Measurements from ENCODE around the gene TBC1D14. TPM values are rescaled to one million over a fixed set of nuclear protein-coding genes. Genes with fewer than 3 reads are reported as not detected.

The TBC1D14 gene
- total RNA-seq, 2 experiments from 2014 or later: 39.4 to 39.8 TPM

- no peak for DNase-seq
- peaks cover 29% of the 10 kb centered on the region for H3K36me3 Mint-ChIP-seq (ENCODE audit: low read depth)
- ATAC-seq: no peak
- no peaks in the 10 kb centered on the region for H3K4me1 Mint-ChIP-seq (ENCODE audit: low read depth)
- POLR2A ChIA-PET: no interaction called here
- CTCF ChIA-PET: interaction anchor here (1.2 kb wide), 1 partner anchor 15 kb away, joined by 3 read pairs; no protein-coding TSS in a partner anchor
- H3K27ac Mint-ChIP-seq: no peak overlapping the region
- H3K27me3 Mint-ChIP-seq (ENCODE audit: low read depth): no peaks in the 10 kb centered on the region
- no peaks in the 10 kb centered on the region for H3K9me3 Mint-ChIP-seq (ENCODE audit: insufficient read depth)
- H3K4me3 Mint-ChIP-seq: no peak overlapping the region
These were observed 122.2 kb downstream of the TBC1D14 start for GRCh38 chr4:7031558-7032449.

GRCh38 chr4:7032596-7032995 is 123.0 kb downstream of the TBC1D14 start:
- ATAC-seq (no peak), DNase-seq (no peak)
- no peaks in the 10 kb centered on the region for H3K27me3 Mint-ChIP-seq (ENCODE audit: low read depth)
- no peaks in the 10 kb centered on the region for H3K9me3 Mint-ChIP-seq (ENCODE audit: insufficient read depth)
- H3K4me1 Mint-ChIP-seq (ENCODE audit: low read depth): no peaks in the 10 kb centered on the region
- ChIA-PET CTCF (no interaction called here), POLR2A (no interaction called here)
- H3K4me3 Mint-ChIP-seq: no peak overlapping the region
- H3K27ac Mint-ChIP-seq: no peak overlapping the region
- peaks cover 25% of the 10 kb centered on the region for H3K36me3 Mint-ChIP-seq (ENCODE audit: low read depth)

GRCh38 chr4:7034262-7035081 is 124.8 kb downstream of the TBC1D14 start:
- Mint-ChIP-seq H3K4me1 (ENCODE audit: low read depth) (no peaks in the 10 kb centered on the region), H3K27ac (no peak overlapping the region), H3K27me3 (ENCODE audit: low read depth) (no peaks in the 10 kb centered on the region), H3K36me3 (ENCODE audit: low read depth) (peaks cover 13% of the 10 kb centered on the region), H3K4me3 (no peak overlapping the region), H3K9me3 (ENCODE audit: insufficient read depth) (no peaks in the 10 kb centered on the region)
- ATAC-seq: no peak
- ChIA-PET CTCF (interaction anchor here (1.2 kb wide), 1 partner anchor 9 kb away, joined by 6 read pairs; the partner anchor contains the start of gene TADA2B), POLR2A (no interaction called here)
- DNase-seq: no peak

- ATAC-seq (no peak), DNase-seq (no peak)
- Mint-ChIP-seq H3K4me3 (no peak overlapping the region), H3K27me3 (ENCODE audit: low read depth) (peaks cover 12% of the 10 kb centered on the region), H3K4me1 (ENCODE audit: low read depth) (peaks cover 7% of the 10 kb centered on the region), H3K27ac (no peak overlapping the region), H3K9me3 (ENCODE audit: insufficient read depth) (no peaks in the 10 kb centered on the region), H3K36me3 (ENCODE audit: low read depth) (peaks cover under 1% of the 10 kb centered on the region)
- POLR2A ChIA-PET: no interaction called here
- CTCF ChIA-PET: interaction anchor here (1.0 to 1.4 kb wide), 2 partner anchors 31 to 62 kb away, joined by 3 read pairs; partner anchors contain the start of gene GRPEL1
These were observed 127.8 kb downstream of the TBC1D14 start for GRCh38 chr4:7037425-7037824.

GRCh38 chr4:7040765-7041164 is 131.1 kb downstream of the TBC1D14 start:
- Mint-ChIP-seq H3K9me3 (ENCODE audit: insufficient read depth) (no peaks in the 10 kb centered on the region), H3K36me3 (ENCODE audit: low read depth) (peaks cover 12% of the 10 kb centered on the region), H3K27me3 (ENCODE audit: low read depth) (peaks cover 14% of the 10 kb centered on the region), H3K27ac (no peak overlapping the region), H3K4me1 (ENCODE audit: low read depth) (peaks cover 28% of the 10 kb centered on the region), H3K4me3 (no peak overlapping the region)
- DNase-seq (no peak), ATAC-seq (no peak)
- ChIA-PET CTCF (interaction anchor here (1.0 to 5.9 kb wide), 4 partner anchors 10 to 132 kb away, joined by 3 to 172 read pairs (median 11); partner anchors contain the start of genes GRPEL1 and TBC1D14), POLR2A (interaction anchor here (5.7 kb wide), 1 partner anchor 28 kb away, joined by 62 read pairs; the partner anchor contains the start of gene GRPEL1)

GRCh38 chr4:7041246-7041645 is 131.6 kb downstream of the TBC1D14 start:
- ATAC-seq: no peak
- Mint-ChIP-seq H3K27ac (no peak overlapping the region), H3K36me3 (ENCODE audit: low read depth) (peaks cover 12% of the 10 kb centered on the region), H3K27me3 (ENCODE audit: low read depth) (peaks cover 14% of the 10 kb centered on the region), H3K4me3 (no peak overlapping the region), H3K9me3 (ENCODE audit: insufficient read depth) (no peaks in the 10 kb centered on the region), H3K4me1 (ENCODE audit: low read depth) (peaks cover 31% of the 10 kb centered on the region)
- ChIA-PET CTCF (interaction anchor here (1.0 to 5.9 kb wide), 4 partner anchors 11 to 132 kb away, joined by 3 to 172 read pairs (median 11); partner anchors contain the start of genes GRPEL1 and TBC1D14), POLR2A (interaction anchor here (1.2 to 5.7 kb wide), 2 partner anchors 26 to 27 kb away, joined by 3 to 62 read pairs; partner anchors contain the start of gene GRPEL1)
- no peak for DNase-seq

- DNase-seq (no peak), ATAC-seq (no peak)
- Mint-ChIP-seq H3K27ac (peak overlapping the region; percentile 71), H3K36me3 (ENCODE audit: low read depth) (peaks cover 12% of the 10 kb centered on the region), H3K9me3 (ENCODE audit: insufficient read depth) (no peaks in the 10 kb centered on the region), H3K4me3 (peak overlapping the region; percentile 76), H3K27me3 (ENCODE audit: low read depth) (peaks cover 14% of the 10 kb centered on the region), H3K4me1 (ENCODE audit: low read depth) (peaks cover 38% of the 10 kb centered on the region)
- POLR2A ChIA-PET: interaction anchor here (0.9 to 5.7 kb wide), 6 partner anchors 14 to 133 kb away, joined by 3 to 62 read pairs (median 4); partner anchors contain the start of genes GRPEL1 and TBC1D14
- CTCF ChIA-PET: interaction anchor here (0.9 to 5.9 kb wide), 12 partner anchors 11 to 169 kb away, joined by 3 to 172 read pairs (median 6); partner anchors contain the start of gene GRPEL1
These were observed 132.3 kb downstream of the TBC1D14 start for GRCh38 chr4:7041801-7042502.

- H3K4me3 Mint-ChIP-seq: peak overlapping the region; percentile 93
- peaks cover 14% of the 10 kb centered on the region for H3K27me3 Mint-ChIP-seq (ENCODE audit: low read depth)
- ATAC-seq (peak; percentile 89), DNase-seq (peak; percentile 93)
- no peaks in the 10 kb centered on the region for H3K9me3 Mint-ChIP-seq (ENCODE audit: insufficient read depth)
- peaks cover 44% of the 10 kb centered on the region for H3K4me1 Mint-ChIP-seq (ENCODE audit: low read depth)
- H3K36me3 Mint-ChIP-seq (ENCODE audit: low read depth): peaks cover 12% of the 10 kb centered on the region
- CTCF ChIA-PET: interaction anchor here (0.7 to 5.9 kb wide), 24 partner anchors 8 to 326 kb away, joined by 3 to 172 read pairs (median 4); partner anchors contain the start of genes BLOC1S4, GRPEL1 and TBC1D14
- peak overlapping the region; percentile 87 for H3K27ac Mint-ChIP-seq
- POLR2A ChIA-PET: interaction anchor here (0.6 to 5.7 kb wide), 7 partner anchors 13 to 133 kb away, joined by 3 to 62 read pairs (median 4); partner anchors contain the start of genes GRPEL1 and TBC1D14
These were observed 133.1 kb downstream of the TBC1D14 start for GRCh38 chr4:7042503-7043283.

GRCh38 chr4:7043284-7044136 is 133.9 kb downstream of the TBC1D14 start, which contains the start of gene TADA2B:
TSS of gene TADA2B (plus strand) at chr4:7043372. CDS start at chr4:7043580, 208 bp downstream.
- ChIA-PET CTCF (interaction anchor here (0.7 to 5.9 kb wide), 23 partner anchors 9 to 327 kb away, joined by 3 to 172 read pairs (median 4); partner anchors contain the start of genes BLOC1S4, GRPEL1 and TBC1D14), POLR2A (interaction anchor here (0.6 to 5.7 kb wide), 9 partner anchors 13 to 844 kb away, joined by 3 to 62 read pairs (median 3); partner anchors contain the start of genes GRPEL1 and TBC1D14)
- H3K27me3 Mint-ChIP-seq (ENCODE audit: low read depth): peaks cover 14% of the 10 kb centered on the region
- peak; percentile 68 for DNase-seq
- peaks cover 12% of the 10 kb centered on the region for H3K36me3 Mint-ChIP-seq (ENCODE audit: low read depth)
- H3K27ac Mint-ChIP-seq: peak within 1 kb of the TSS; percentile 87
- H3K9me3 Mint-ChIP-seq (ENCODE audit: insufficient read depth): no peaks in the 10 kb centered on the region
- H3K4me3 Mint-ChIP-seq: peak within 1 kb of the TSS; percentile 93
- peaks cover 44% of the 10 kb centered on the region for H3K4me1 Mint-ChIP-seq (ENCODE audit: low read depth)
- ATAC-seq: peak; percentile 38
